ENCODE results near the gene COPB1.

The COPB1 gene

GRCh38 chr11:14463623-14464022, 36.0 kb downstream of the COPB1 start:
- Histone ChIP-seq H3K27ac (ENCODE audit: low read length) (no peak overlapping the region), H3K4me3 (ENCODE audit: low read length) (no peak overlapping the region), H3K9me3 (ENCODE audit: insufficient read depth, low read length) (no peaks in the 10 kb centered on the region), H3K9ac (ENCODE audit: low read length) (no peak overlapping the region), H3K4me1 (ENCODE audit: low read length) (no peaks in the 10 kb centered on the region), H4K20me1 (ENCODE audit: insufficient read depth, low read length) (peaks cover 4% of the 10 kb centered on the region; the same call in 1 of the 2 replicates), H3K4me2 (ENCODE audit: low read length) (no peak overlapping the region), H3K27me3 (ENCODE audit: low read depth, low read length) (no peaks in the 10 kb centered on the region), H2AFZ (ENCODE audit: low read depth, low read length) (no peak overlapping the region), H3K79me2 (ENCODE audit: low read length) (no peaks in the 10 kb centered on the region), H3K36me3 (replicated peaks; ENCODE audit: low read depth, low read length) (peaks cover 76% of the 10 kb centered on the region)
- TF ChIP-seq EZH2phosphoT487 (IDR thresholded peaks at IDR 0.05; ENCODE audit: low read depth), result no peak
- no peak for TF ChIP-seq CTCF (IDR thresholded peaks at IDR 0.05; ENCODE audit: low read depth, low read length)

DNA sequence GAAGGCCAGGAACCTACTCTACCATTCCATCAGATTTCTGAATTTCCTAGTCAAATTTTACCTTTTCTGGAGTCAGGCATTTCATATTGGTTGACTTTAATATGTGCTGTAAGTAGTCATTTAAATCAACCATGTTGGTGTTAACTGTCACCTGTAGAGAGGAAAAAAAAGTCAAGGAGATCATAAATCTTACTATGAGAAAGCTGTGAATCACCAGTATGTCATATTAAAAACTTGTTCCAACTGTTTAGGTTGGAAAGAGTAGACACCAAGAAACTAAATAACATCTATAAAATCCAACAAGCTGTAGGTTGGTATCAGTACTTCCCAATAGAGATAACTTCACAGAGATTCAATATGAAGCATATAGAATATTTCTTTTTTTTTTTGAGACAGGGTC, 39.5 kb downstream of the COPB1 start:
- Histone ChIP-seq H3K9me3 (ENCODE audit: insufficient read depth, low read length) (no peaks in the 10 kb centered on the region), H4K20me1 (ENCODE audit: insufficient read depth, low read length) (0 out of 2 replicates have a peak, but pooled peaks cover 4% of the 10 kb centered on the region), H3K27ac (ENCODE audit: low read length) (no peak overlapping the region), H3K79me2 (ENCODE audit: low read length) (no peaks in the 10 kb centered on the region), H3K9ac (ENCODE audit: low read length) (no peak overlapping the region), H3K4me3 (ENCODE audit: low read length) (no peak overlapping the region), H3K4me1 (ENCODE audit: low read length) (no peaks in the 10 kb centered on the region), H3K4me2 (ENCODE audit: low read length) (no peak overlapping the region), H3K36me3 (replicated peaks; ENCODE audit: low read depth, low read length) (peaks cover 58% of the 10 kb centered on the region), H3K27me3 (ENCODE audit: low read depth, low read length) (no peaks in the 10 kb centered on the region), H2AFZ (ENCODE audit: low read depth, low read length) (no peak overlapping the region)
- TF ChIP-seq CTCF (IDR thresholded peaks at IDR 0.05; ENCODE audit: low read depth, low read length), result no peak
- TF ChIP-seq EZH2phosphoT487 (IDR thresholded peaks at IDR 0.05; ENCODE audit: low read depth), result no peak

- Histone ChIP-seq H3K79me2 (ENCODE audit: low read length) (no peaks in the 10 kb centered on the region), H3K9me3 (ENCODE audit: insufficient read depth, low read length) (no peaks in the 10 kb centered on the region), H3K27me3 (ENCODE audit: low read depth, low read length) (no peaks in the 10 kb centered on the region), H4K20me1 (ENCODE audit: insufficient read depth, low read length) (0 out of 2 replicates have a peak, but pooled peaks cover 4% of the 10 kb centered on the region), H3K4me1 (ENCODE audit: low read length) (no peaks in the 10 kb centered on the region), H3K4me2 (ENCODE audit: low read length) (no peak overlapping the region), H3K4me3 (ENCODE audit: low read length) (no peak overlapping the region), H3K9ac (ENCODE audit: low read length) (no peak overlapping the region), H2AFZ (ENCODE audit: low read depth, low read length) (no peak overlapping the region), H3K36me3 (replicated peaks; ENCODE audit: low read depth, low read length) (peaks cover 41% of the 10 kb centered on the region), H3K27ac (ENCODE audit: low read length) (no peak overlapping the region)
- TF ChIP-seq EZH2phosphoT487 (IDR thresholded peaks at IDR 0.05; ENCODE audit: low read depth) (no peak), CTCF (IDR thresholded peaks at IDR 0.05; ENCODE audit: low read depth, low read length) (no peak)
These were observed 41.2 kb downstream of the COPB1 start for GRCh38 chr11:14458377-14458776.

- Histone ChIP-seq H3K27ac (ENCODE audit: low read length) (no peak overlapping the region), H3K9ac (ENCODE audit: low read length) (no peak overlapping the region), H4K20me1 (ENCODE audit: insufficient read depth, low read length) (0 out of 2 replicates have a peak, but pooled peaks cover 4% of the 10 kb centered on the region), H3K4me2 (ENCODE audit: low read length) (no peak overlapping the region), H3K79me2 (ENCODE audit: low read length) (no peaks in the 10 kb centered on the region), H3K36me3 (replicated peaks; ENCODE audit: low read depth, low read length) (peaks cover 44% of the 10 kb centered on the region), H3K9me3 (ENCODE audit: insufficient read depth, low read length) (no peaks in the 10 kb centered on the region), H3K4me1 (ENCODE audit: low read length) (peaks cover 7% of the 10 kb centered on the region), H3K27me3 (ENCODE audit: low read depth, low read length) (no peaks in the 10 kb centered on the region), H3K4me3 (ENCODE audit: low read length) (no peak overlapping the region), H2AFZ (ENCODE audit: low read depth, low read length) (no peak overlapping the region)
- TF ChIP-seq CTCF (IDR thresholded peaks at IDR 0.05; ENCODE audit: low read depth, low read length) (no peak), EZH2phosphoT487 (IDR thresholded peaks at IDR 0.05; ENCODE audit: low read depth) (no peak)
These were observed 43.8 kb downstream of the COPB1 start for GRCh38 chr11:14455648-14456430.

Data from OCI-LY3 (cell line).